Left cardiac atrium (tissue), 4 donors: ENCODE measurements around the gene EPHB2. TPM values are rescaled to one million over a fixed set of nuclear protein-coding genes. Genes with fewer than 3 reads are reported as not detected.

Experiments
- ATAC-seq, 2 donors: fragments of 200-7000 bp; cut with Tn5 transposase; one replicate each; pipeline ENCODE4 v1.9.1; 2020; ENCODE audit warnings: mild to moderate bottlenecking in 2 of 2, moderate library complexity in 2 of 2
- DNase-seq: peaks from one replicate; pipeline ENCODE4 v3.0.0-alpha.2; 2020
- intact Hi-C, 2 donors: fragments of 100-400 bp; cut with DNase I; formaldehyde crosslinking; loops; one replicate each; pipeline versions ENCODE4 v1.14.1 to v1.15.1; 2022 to 2023
- total RNA-seq, 2 donors: library from RNA; stranded (reverse); fragmentation: NEBNext Ultra II Directional; extraction: Animal tissue kit (Norgen Biotek cat#: 25700); gene quantifications; one replicate each; pipeline ENCODE4 v1.2.1, GENCODE V29; 2021
- donor health status: DM: no; HTN: yes; CAD: no.
- donor health status: DM: no; HTN: yes; CAD: no; lungs with severe emphysema.
- donor health status: DM: yes; HTN: yes; CAD: no.
- donor health status: Dilated cardiomyopathy.

The EPHB2 gene
- total RNA-seq, 2 donors from 2014 or later = 2.9 to 4.3 TPM

DNA sequence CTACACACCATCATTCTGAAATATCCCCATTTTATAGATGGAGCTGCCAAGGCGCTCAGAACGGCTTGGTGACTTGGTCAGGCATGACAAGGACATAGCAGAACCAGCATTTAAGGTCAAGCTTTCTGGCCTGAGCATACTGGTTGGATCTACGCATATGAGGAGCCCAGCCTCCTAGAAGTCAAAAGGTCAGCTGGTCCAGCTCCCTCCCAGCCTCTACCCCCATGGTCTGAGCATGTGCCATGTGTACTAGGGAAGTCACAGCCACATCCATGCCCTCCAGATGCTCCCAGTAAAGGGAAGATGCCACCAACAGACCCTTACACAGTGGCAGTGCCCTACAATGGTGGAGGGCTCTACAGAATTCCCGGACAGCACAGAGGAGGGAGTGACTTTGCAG, 96.7 kb downstream of the EPHB2 start:
- ATAC-seq (no peak), DNase-seq (no peak)
- intact Hi-C loops = no loop called here

DNA sequence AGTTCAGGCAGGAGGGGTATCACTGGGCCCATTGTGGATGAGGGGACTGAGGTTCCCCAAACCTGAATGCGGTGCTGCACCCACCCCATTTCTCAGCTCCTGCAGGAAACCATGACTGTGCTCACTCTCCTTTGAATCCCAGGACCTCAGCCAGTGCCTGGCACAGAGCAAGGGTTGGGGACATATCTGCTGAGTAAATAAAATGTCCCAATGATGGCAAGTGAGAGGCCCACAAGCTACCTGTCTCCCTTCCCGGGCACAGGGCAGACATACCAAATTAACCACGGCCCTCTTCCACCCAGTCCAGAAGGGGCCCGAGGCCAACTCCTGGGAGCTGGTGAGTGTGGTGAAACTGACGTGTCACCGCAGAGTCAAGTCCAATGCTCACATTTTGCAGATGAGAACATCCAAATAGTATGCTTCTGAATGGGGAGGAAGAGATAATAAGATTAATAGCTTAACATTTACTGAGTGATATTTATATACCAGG, 97.6 kb downstream of the EPHB2 start:
- intact Hi-C loops = no loop called here
- ATAC-seq (peak; percentile 38 to 50), DNase-seq (no peak)

GRCh38 chr1:22808676-22809483, 98.2 kb downstream of the EPHB2 start:
- intact Hi-C loops = no loop called here
- DNase-seq = peak; percentile 71
- peak; percentile 86 to 92 for ATAC-seq

GRCh38 chr1:22809783-22810182, 99.1 kb downstream of the EPHB2 start:
- intact Hi-C loops = no loop called here
- no peak for ATAC-seq
- no peak for DNase-seq

GRCh38 chr1:22810378-22810777, 99.7 kb downstream of the EPHB2 start:
- intact Hi-C loops = no loop called here
- DNase-seq (no peak), ATAC-seq (no peak)

DNA sequence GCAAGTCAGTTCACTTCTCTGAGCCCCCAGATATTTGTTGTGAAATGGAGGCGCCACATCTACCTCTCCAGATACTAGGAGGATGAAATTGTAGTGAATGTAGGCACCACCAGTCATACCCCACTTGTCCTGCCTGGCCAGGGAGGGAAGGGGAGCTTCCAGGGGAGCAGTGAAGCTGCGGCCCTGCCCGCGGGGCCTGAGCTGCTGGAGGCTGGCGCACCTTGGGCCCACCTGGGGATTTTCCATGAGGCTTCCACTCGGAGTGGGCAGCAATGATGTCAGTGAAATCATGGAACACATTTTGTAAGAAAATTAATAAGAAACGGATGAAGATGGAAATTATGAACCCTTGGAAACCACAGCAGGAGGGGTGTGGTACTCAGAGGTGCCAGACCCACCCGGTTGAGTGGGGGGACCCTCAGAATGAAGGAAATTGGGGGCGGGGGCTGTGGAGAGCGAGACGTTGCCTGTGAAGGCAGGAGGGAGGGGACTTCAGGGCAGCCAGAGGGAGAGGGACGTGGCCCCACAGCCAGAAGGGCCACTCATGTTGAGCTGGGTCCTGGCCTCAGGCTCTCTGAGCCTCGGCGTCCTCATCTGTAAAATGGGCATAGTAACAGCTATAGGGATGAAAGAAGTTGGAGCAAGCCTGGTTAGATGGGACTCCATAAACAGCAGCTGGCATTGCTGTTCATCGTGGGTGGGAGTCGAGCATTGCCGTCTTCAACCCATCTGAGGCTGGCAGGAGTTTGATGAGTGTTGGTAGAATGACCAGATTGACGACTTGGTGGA, 101.6 kb downstream of the EPHB2 start:
- DNase-seq = no peak

GRCh38 chr1:22812993-22813790, 102.6 kb downstream of the EPHB2 start:
- intact Hi-C loops = no loop called here
- ATAC-seq (no peak), DNase-seq (no peak)

More for the DNA sequence above, 101.6 kb downstream of the EPHB2 start:
- intact Hi-C loops = no loop called here
- no peak for ATAC-seq

DNA sequence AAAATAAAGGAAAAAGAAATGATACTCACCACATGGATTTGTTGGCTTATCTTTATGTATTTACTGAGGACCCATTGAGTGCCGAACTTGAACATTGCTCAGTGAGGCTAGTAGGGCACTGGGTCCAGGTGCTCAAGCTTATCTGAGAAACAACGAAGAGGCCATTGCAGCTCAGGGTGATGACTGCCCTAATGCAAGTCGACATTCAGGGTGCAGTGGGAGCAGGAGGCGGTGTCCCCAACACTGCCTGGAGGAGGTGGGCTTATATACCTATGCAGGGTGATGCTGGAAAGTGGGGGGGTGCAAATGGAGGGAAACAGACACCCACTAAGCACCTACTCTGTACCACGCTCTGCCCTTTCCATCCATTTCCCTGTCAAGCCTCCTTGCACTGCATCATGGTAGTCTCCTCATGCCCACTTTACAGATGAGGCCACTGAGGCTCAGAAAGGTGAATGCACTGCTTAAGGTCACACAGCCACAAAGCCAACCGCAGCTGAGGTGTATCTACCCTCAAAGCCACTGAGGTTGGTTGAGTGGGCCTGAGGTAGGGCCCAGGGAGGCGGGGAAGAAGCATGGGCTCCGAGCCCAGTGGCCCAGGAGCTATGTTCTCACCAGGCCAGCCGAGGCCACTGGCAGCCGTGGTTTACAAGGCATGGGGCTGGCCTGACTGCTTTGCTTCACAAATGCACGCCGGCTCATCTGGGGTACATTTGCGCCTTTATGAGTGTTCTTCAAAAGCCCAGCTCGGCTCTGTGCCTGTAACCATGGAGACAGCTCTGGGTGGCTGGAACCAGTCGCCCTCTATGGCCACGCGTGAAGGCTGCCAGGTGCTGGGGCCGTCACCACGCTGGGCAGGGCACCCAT, 103.8 kb downstream of the EPHB2 start:
- intact Hi-C loops = no loop called here
- DNase-seq (no peak), ATAC-seq (peak in 1 of 2 donors; percentile 4)

- DNase-seq = no peak
- intact Hi-C loops = no loop called here
- ATAC-seq = peak in 1 of 2 donors; percentile 4
Observed at GRCh38 chr1:22815043-22815365, 104.4 kb downstream of the EPHB2 start.

DNA sequence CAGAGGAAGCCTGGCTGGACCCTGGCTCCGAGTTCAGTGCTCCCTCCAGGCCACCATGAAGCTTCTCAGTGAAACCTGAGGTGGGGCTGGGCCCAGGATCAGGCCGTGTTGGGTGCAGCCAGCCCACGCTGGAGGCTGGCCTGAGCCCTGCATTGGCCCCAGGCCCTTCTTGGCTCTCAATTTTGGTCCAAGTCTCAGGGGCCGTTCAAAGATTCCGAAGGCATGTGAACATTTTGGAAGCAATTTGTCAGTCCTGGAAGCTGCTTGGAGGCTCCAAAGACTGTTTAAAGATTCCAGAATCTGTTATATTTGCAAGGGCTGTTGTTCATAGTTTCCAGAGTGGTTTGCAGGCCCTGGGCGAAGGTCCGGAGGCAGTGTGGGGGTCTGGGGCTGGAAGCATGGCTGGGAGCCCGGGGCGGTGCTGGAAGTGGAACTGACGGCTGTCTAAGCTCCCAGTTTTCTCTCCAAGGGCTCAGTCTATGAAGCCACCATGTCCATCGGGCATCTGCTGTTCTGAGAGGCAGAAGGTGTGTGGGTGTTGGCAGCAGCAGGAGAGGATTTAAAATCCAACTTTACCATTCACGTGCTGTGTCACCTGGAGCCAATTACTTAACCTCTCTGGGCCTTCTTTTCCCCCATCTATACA, 104.9 kb downstream of the EPHB2 start:
- peak; percentile 49 to 64 for ATAC-seq
- intact Hi-C loops = no loop called here
- DNase-seq = no peak

- peak; percentile 10 to 38 for ATAC-seq
- intact Hi-C loops = no loop called here
Observed at GRCh38 chr1:22816067-22816775, 105.6 kb downstream of the EPHB2 start.

GRCh38 chr1:22816803-22817202, 106.2 kb downstream of the EPHB2 start:
- no peak for ATAC-seq
- DNase-seq = no peak
- intact Hi-C loops = no loop called here

More at GRCh38 chr1:22816067-22816775, 105.6 kb downstream of the EPHB2 start:
- DNase-seq = no peak

DNA sequence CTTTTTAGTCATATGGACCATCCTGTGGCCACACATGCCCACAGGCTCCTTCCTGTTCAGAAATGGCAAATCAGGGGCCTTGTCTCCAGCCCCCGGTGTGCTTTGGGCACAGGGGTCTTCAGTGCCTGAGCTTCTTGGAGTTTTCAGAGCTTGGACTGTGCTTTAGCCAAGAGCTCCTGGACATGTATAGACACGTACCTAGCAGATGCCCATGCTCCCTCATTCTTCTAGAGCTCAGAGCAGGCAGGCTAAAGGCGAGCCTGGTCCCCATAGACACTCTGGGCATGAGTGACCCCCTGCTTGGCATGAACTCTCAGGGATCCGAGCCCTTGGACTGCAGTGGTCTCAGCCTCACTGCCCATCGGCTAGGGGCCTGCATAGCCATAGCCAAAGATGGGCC, 106.8 kb downstream of the EPHB2 start:
- intact Hi-C loops = no loop called here
- no peak for DNase-seq
- ATAC-seq = no peak

DNA sequence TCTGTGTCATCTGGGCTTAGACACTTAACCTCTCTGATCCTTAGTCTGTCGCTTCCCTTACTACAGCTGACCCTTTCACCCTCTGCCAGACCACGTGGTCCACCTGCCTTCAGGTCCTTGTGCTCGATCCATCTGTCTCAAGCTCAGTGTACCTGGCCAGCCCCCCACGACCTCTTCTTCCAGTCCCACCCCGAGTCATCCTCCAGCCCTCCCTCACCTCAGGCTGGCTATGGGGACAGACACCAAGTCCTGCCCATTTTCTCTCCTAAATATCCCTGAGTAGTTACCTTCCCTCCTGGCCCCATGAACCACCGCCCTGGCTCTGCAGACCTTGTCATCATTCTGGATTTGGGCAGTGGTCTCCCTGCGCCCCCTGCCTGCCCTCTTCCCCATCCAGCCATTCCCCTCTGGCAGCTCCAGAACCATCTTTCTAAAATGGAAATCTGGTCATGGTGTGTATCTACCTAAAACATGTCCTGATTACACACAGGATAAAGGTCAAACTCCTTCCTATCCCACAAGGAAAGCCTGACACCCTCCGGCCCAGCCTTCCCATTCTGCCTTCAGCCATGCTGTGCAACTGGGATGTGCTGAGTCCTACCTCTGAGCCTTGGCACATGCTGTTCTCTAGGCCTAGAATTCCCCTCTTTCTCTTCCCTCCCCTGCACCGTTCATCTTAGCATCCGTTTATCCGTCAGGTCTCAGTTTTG, 107.6 kb downstream of the EPHB2 start:
- intact Hi-C loops = no loop called here
- no peak for DNase-seq
- ATAC-seq = no peak

DNA sequence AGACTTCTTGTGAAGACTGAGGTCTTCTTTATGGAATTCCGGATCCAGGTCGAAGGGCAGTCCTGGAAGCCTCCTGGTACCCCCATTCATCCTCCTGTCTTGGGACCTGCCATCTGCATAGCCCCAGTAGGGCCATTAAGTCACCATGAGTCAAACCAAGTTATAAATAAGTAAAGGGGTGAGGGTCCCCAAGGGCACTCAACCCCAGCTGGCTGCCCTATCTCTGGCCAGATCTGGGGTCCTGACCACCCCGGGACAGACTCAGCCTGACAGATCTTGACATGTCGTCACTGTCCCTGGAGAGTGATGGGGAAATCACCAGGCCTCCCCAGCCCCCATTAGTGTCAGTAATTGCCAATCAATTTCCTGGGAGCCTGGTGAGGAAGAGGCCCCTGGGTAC, 108.7 kb downstream of the EPHB2 start:
- no peak for DNase-seq
- intact Hi-C loops = no loop called here
- ATAC-seq = no peak

GRCh38 chr1:22821027-22821426, 110.4 kb downstream of the EPHB2 start:
- intact Hi-C loops = no loop called here
- ATAC-seq (no peak), DNase-seq (no peak)

DNA sequence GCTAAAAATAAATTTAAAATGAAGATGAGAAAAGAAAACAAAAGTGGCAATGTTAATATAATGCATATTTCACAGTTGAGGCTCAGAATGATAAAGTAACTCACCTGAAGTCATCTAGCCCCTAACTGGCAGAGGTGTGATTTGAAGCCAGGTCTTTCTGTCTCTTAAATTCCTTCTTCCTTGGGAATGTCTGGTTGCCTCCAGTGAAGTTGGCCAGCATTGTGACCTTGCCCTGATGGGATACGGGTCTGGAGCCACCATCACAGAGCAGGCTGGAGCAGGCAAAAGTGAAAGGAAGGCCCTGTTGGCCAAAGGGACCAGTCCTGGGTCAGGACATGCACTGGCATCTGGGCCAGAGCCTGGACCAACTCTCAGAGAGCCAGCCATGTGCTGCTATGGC, 111.7 kb downstream of the EPHB2 start:
- ATAC-seq (no peak), DNase-seq (no peak)
- intact Hi-C loops = no loop called here
